CD4-positive, alpha-beta T cell (primary cell): ENCODE measurements around the gene PRMT9. TPM values are rescaled to one million over a fixed set of nuclear protein-coding genes. Genes with fewer than 3 reads are reported as not detected.

Experiments
- ATAC-seq: fragments of 200-7000 bp; cut with Tn5 transposase; one replicate; pipeline ENCODE4 v1.10.0; 2022; ENCODE audit warnings: mild to moderate bottlenecking; ENCODE audit not compliant: poor library complexity
- CTCF ChIA-PET: fragments of 350-600 bp; sonication (Branson Sonifier 250); formaldehyde crosslinking; loops from one replicate; lab custom pipeline; 2021; ENCODE audit warnings: antibody characterized with exemption, inconsistent platforms; lab: Charles Lee
- POLR2A ChIA-PET: fragments of 350-600 bp; sonication (Branson Sonifier 250); formaldehyde crosslinking; loops from one replicate; lab custom pipeline; 2021; ENCODE audit warnings: antibody characterized with exemption, inconsistent platforms; lab: Charles Lee
- DNase-seq, 14 experiments: peaks; one replicate each; pipeline ENCODE4 v3.0.0-alpha.2; 2013 to 2020; ENCODE audit warnings: mixed read lengths in 2 of 14
- H3K27ac ChIP-seq, 2 donors: one replicate each; pipeline versions ENCODE4 v1.5.1 to v1.7.0; 2013; ENCODE audit warnings: low read length in 2 of 2, low read depth in 1 of 2, mild to moderate bottlenecking in 1 of 2
- H3K27me3 ChIP-seq, 2 experiments: 1 replicate in 1 of 2; 2 replicates in 1 of 2; pipeline versions ENCODE4 v1.6.1 to v1.7.0; 2013; ENCODE audit warnings: low read length in 2 of 2, control low read depth in 1 of 2, mild to moderate bottlenecking in 1 of 2, moderate library complexity in 1 of 2; ENCODE audit not compliant: insufficient read depth in 2 of 2, control insufficient read depth in 1 of 2
- H3K36me3 ChIP-seq: one replicate; pipeline ENCODE4 v1.6.1; 2013; ENCODE audit warnings: low read length, control low read depth; ENCODE audit not compliant: insufficient read depth
- H3K4me1 ChIP-seq: one replicate; pipeline ENCODE4 v1.6.1; 2013; ENCODE audit warnings: low read length, control low read depth; ENCODE audit not compliant: insufficient read depth
- H3K4me3 ChIP-seq: one replicate; pipeline ENCODE4 v1.5.1; 2013; ENCODE audit warnings: mild to moderate bottlenecking, low read length, moderate library complexity
- H3K9me3 ChIP-seq, 2 experiments: 1 replicate in 1 of 2; 2 replicates in 1 of 2; pipeline versions ENCODE4 v1.6.1 to v1.7.0; 2013; ENCODE audit warnings: low read length in 2 of 2, mild to moderate bottlenecking in 2 of 2, control low read depth in 1 of 2, moderate library complexity in 1 of 2; ENCODE audit not compliant: control insufficient read depth in 1 of 2, insufficient read depth in 1 of 2
- H3K27ac Mint-ChIP-seq: one replicate; pipeline ENCODE4 v1.8.0; 2020; ENCODE audit warnings: mixed read lengths
- H3K27me3 Mint-ChIP-seq: one replicate; pipeline ENCODE4 v1.8.0; 2021; ENCODE audit warnings: mixed read lengths
- H3K36me3 Mint-ChIP-seq: one replicate; pipeline ENCODE4 v1.8.0; 2021; ENCODE audit warnings: low read depth, mixed read lengths
- H3K4me1 Mint-ChIP-seq: one replicate; pipeline ENCODE4 v1.8.0; 2021; ENCODE audit warnings: low read depth, mixed read lengths
- H3K4me3 Mint-ChIP-seq: one replicate; pipeline ENCODE4 v1.8.0; 2020; ENCODE audit warnings: mild to moderate bottlenecking, mixed read lengths
- H3K9me3 Mint-ChIP-seq: one replicate; pipeline ENCODE4 v1.8.0; 2020; ENCODE audit warnings: mixed read lengths
- CTCF ChIP-seq: fragments of 200-600 bp; IDR thresholded peaks from one replicate; pipeline ENCODE4 v1.8.0; 2022; ENCODE audit warnings: antibody characterized with exemption, mild to moderate bottlenecking
- intact Hi-C, 2 experiments: fragments of 100-400 bp; cut with DNase I in 1 of 2; cut with micrococcal nuclease in 1 of 2; formaldehyde crosslinking; loops; one replicate each; pipeline versions ENCODE4 v1.15.1 to v1.9.0; 2023 to 2025; cut with DNase I, micrococcal nuclease
- total RNA-seq, 174 experiments: library from RNA in 2 of 174; stranded (reverse) in 2 of 174; gene quantifications; one replicate each; pipeline ENCODE4 v1.2.3 and lab custom pipeline; 2021 to 2026

The PRMT9 gene
- total RNA-seq, 2 experiments from 2014 or later: 21.0 to 21.1 TPM

DNA sequence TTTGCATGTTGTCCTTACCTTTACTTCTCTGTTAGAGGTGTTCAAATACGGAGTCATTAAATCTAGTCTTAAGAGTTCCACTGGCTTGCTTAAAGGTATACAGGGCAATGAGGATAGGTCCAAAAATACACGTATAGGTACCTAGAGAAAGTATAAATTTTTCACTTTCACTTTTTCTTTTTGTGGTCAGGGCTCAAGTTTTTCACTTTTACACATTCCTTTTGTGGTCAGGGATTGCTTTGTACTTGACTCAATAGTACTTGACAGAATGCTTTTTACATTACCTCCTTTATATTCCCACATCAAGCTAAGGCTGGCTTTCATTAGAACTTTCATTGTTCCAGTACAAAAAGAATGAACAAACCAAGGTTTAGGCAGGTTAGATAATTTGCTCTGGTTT lies 45.0 kb downstream of the PRMT9 start:
- Histone ChIP-seq H3K4me3 (no peak overlapping the region), H3K27me3 (no peaks in the 10 kb centered on the region), H3K4me1 (no peaks in the 10 kb centered on the region), H3K27ac (no peak overlapping the region), H3K9me3 (no peaks in the 10 kb centered on the region), H3K36me3 (peaks cover 36% of the 10 kb centered on the region)
- intact Hi-C loops: no loop called here
- ChIA-PET POLR2A (interaction anchor here (0.9 kb wide), 1 partner anchor 21 kb away, joined by 4 read pairs; the partner anchor contains the start of gene TMEM184C), CTCF (interaction anchor here (1.5 kb wide), 1 partner anchor 21 kb away, joined by 3 read pairs; no protein-coding TSS in a partner anchor)
- H3K27me3 Mint-ChIP-seq: no peaks in the 10 kb centered on the region
- no peak for ATAC-seq
- H3K4me3 Mint-ChIP-seq: no peak overlapping the region
- peak overlapping the region; percentile 63 for H3K27ac Mint-ChIP-seq
- TF ChIP-seq CTCF: no peak
- H3K9me3 Mint-ChIP-seq: peaks cover 2% of the 10 kb centered on the region
- H3K36me3 Mint-ChIP-seq: peaks cover 86% of the 10 kb centered on the region
- H3K4me1 Mint-ChIP-seq: peaks cover 27% of the 10 kb centered on the region
- peak in 1 of 14 experiments; percentile 15 for DNase-seq

DNA sequence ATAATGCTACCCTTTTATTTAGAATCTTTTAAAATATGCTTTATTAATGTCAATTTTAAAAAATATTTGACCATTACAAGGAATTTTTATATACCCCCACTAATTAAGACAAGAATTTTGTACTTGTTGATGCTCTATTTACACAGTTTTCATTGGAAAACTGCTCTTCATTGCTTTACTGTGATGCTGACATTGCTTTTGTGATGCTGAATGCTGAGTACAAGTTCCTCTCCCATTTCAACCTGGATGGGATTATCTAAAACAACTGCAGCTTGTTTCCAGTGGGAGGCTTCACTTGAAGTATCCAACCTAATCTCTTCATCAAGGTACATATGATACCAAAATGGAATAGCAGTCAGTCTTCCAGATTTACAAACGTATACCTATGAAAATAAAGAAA lies 45.6 kb downstream of the PRMT9 start:
- intact Hi-C loops: no loop called here
- Histone ChIP-seq H3K27me3 (no peaks in the 10 kb centered on the region), H3K27ac (no peak overlapping the region), H3K4me3 (no peak overlapping the region), H3K9me3 (no peaks in the 10 kb centered on the region), H3K36me3 (peaks cover 39% of the 10 kb centered on the region), H3K4me1 (no peaks in the 10 kb centered on the region)
- ATAC-seq (no peak), DNase-seq (no peak)
- POLR2A ChIA-PET: interaction anchor here (0.7 to 0.9 kb wide), 2 partner anchors 17 to 21 kb away, joined by 4 read pairs; partner anchors contain the start of gene TMEM184C
- Mint-ChIP-seq H3K9me3 (peaks cover 2% of the 10 kb centered on the region), H3K4me1 (peaks cover 27% of the 10 kb centered on the region), H3K27me3 (no peaks in the 10 kb centered on the region), H3K4me3 (no peak overlapping the region), H3K27ac (peak overlapping the region; percentile 3), H3K36me3 (peaks cover 90% of the 10 kb centered on the region)
- TF ChIP-seq CTCF: no peak
- CTCF ChIA-PET: interaction anchor here (1.5 kb wide), 1 partner anchor 21 kb away, joined by 3 read pairs; no protein-coding TSS in a partner anchor

DNA sequence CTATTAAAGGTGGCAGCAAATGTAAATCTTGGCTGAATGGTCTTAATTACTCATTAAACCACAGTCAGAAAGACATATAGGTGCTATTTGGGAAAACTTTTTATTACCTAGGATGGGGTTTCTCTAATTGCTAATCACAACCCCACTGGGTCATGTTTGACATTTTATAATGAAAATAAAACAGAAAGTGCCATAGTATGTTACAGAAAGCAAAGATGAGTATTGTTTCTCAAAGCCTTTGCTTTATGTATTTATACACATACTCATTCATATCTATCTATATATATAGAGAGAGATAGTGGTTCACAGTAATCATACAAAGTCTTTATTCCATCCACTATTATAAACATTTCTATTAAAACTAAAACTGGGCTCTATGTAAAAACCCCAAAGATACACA lies 48.6 kb downstream of the PRMT9 start:
- Mint-ChIP-seq H3K9me3 (peaks cover 2% of the 10 kb centered on the region), H3K36me3 (peaks cover 99% of the 10 kb centered on the region), H3K4me3 (no peak overlapping the region), H3K4me1 (peaks cover 16% of the 10 kb centered on the region), H3K27ac (no peak overlapping the region), H3K27me3 (no peaks in the 10 kb centered on the region)
- no peak overlapping the region for H3K4me3 ChIP-seq
- H3K27ac ChIP-seq: no peak overlapping the region
- ATAC-seq (no peak), DNase-seq (no peak)
- no peak for TF ChIP-seq CTCF
- POLR2A ChIA-PET: interaction anchor here (1.6 kb wide), 1 partner anchor 18 kb away, joined by 4 read pairs; no protein-coding TSS in a partner anchor
- no peaks in the 10 kb centered on the region for H3K27me3 ChIP-seq
- CTCF ChIA-PET: no interaction called here
- no peaks in the 10 kb centered on the region for H3K9me3 ChIP-seq
- peaks cover 54% of the 10 kb centered on the region for H3K36me3 ChIP-seq
- intact Hi-C loops: no loop called here
- no peaks in the 10 kb centered on the region for H3K4me1 ChIP-seq
